ENCODE data around the gene RXRB. TPM values are rescaled to one million over a fixed set of nuclear protein-coding genes. Genes with fewer than 3 reads are reported as not detected.
A peak's percentile ranks its signal among the peaks of the same experiment; 100 is the strongest.

Gene RXRB
- total and polyA plus RNA-seq, 10 of the 15 experiments (the other 5 are each of a cell fraction or from before 2014, with no cell fraction given): 0.71 to 35.0 (median 20.4) TPM

GRCh38 chr6:33170176-33171015 is 30.1 kb downstream of the RXRB start:
- WGBS (ENCODE audit: insufficient coverage, insufficient replicate concordance, low lambda C conversion rate, missing lambda C conversion rate): 2% methylated on average over 9 of the region's 9 CpGs
- intact Hi-C loops (cut with micrococcal nuclease; ENCODE audit: unreplicated experiment) (no loop called here), in situ Hi-C loops (cut with MboI) (no loop called here)
- RAD21 ChIA-PET (ENCODE audit: unreplicated experiment): interaction anchor here (0.9 to 1.0 kb wide), 2 partner anchors 29 to 79 kb away, joined by 3 to 4 read pairs; no protein-coding TSS in a partner anchor
- Histone ChIP-seq H3K27ac (ENCODE audit: control insufficient read depth, insufficient read depth) (no peak overlapping the region), H4K20me1 (ENCODE audit: control insufficient read depth, insufficient read depth) (no peaks in the 10 kb centered on the region), H2AFZ (ENCODE audit: control insufficient read depth, low read depth, low read length) (no peak overlapping the region), H3K79me2 (ENCODE audit: control insufficient read depth, insufficient read depth, low read length) (no peaks in the 10 kb centered on the region), H3K4me3 (no peak overlapping the region), H3K4me2 (ENCODE audit: control insufficient read depth, insufficient read depth) (no peak overlapping the region), H3K9me3 (replicated peaks; ENCODE audit: control insufficient read depth, insufficient read depth, low read length) (no peaks in the 10 kb centered on the region), H3K36me3 (ENCODE audit: control insufficient read depth in 2 of 2, insufficient read depth in 2 of 2, low read length in 1 of 2) (no peaks in the 10 kb centered on the region), H3K27me3 (replicated peaks in 1 of 2; ENCODE audit: control insufficient read depth in 2 of 2, insufficient read depth in 2 of 2, low read length in 1 of 2) (no peaks in the 10 kb centered on the region), H3K4me1 (ENCODE audit: control insufficient read depth, insufficient read depth, low read length) (no peaks in the 10 kb centered on the region; the same call in 1 of the 2 replicates), H3K9ac (ENCODE audit: control insufficient read depth, insufficient read depth, low read length) (no peak overlapping the region)
- POLR2A ChIA-PET: interaction anchor here (0.6 to 1.5 kb wide), 5 partner anchors 28 to 154 kb away, joined by 3 to 11 read pairs (median 4); partner anchors contain the start of gene HLA-DPB1
- ATAC-seq: peak; percentile 74
- SMC1A ChIA-PET (ENCODE audit: uncharacterized antibody, unreplicated experiment): interaction anchor here (0.9 to 1.4 kb wide), 3 partner anchors 27 to 54 kb away, joined by 3 read pairs; no protein-coding TSS in a partner anchor
- no peak for FAIRE-seq
- BruUV-seq (replicated peaks): no TSS peak
- peak; percentile 42 for DNase-seq (ENCODE audit: low read depth, low spot score)
- CTCF ChIA-PET: interaction anchor here (0.7 to 6.0 kb wide), 7 partner anchors 10 to 167 kb away, joined by 3 to 58 read pairs (median 6); no protein-coding TSS in a partner anchor
- TF ChIP-seq SRF (IDR thresholded peaks at IDR 0.05; ENCODE audit: low read depth in 2 of 2, low read length in 2 of 2) (no peak), NRF1 (conservative IDR thresholded peaks at IDR 0.05; ENCODE audit: low read depth, low read length) (no peak), RCOR1 (conservative IDR thresholded peaks at IDR 0.05; ENCODE audit: low read depth, low read length) (no peak), SMARCA5 (IDR thresholded peaks at IDR 0.05) (no peak), YBX1 (IDR thresholded peaks at IDR 0.05) (peak; percentile 97), NFYB (IDR thresholded peaks at IDR 0.05; ENCODE audit: insufficient read depth, low read depth, low read length) (no peak), PKNOX1 (IDR thresholded peaks at IDR 0.05) (no peak), CREM (IDR thresholded peaks at IDR 0.05; ENCODE audit: low read depth) (no peak), IKZF1 (conservative IDR thresholded peaks at IDR 0.05) (peak; percentile 48), ATF7 (IDR thresholded peaks at IDR 0.05; ENCODE audit: low read depth) (peak; percentile 50; the same call in 1 of the 2 replicates), TCF12 (IDR thresholded peaks at IDR 0.05; ENCODE audit: low read depth, low read length) (peak; percentile 76; the same call in 1 of the 2 replicates), GABPA (IDR thresholded peaks at IDR 0.05; ENCODE audit: low read depth) (no peak), ZBTB4 (CRISPR knock-in tag; IDR thresholded peaks at IDR 0.05) (no peak), KLF5 (IDR thresholded peaks at IDR 0.05; ENCODE audit: partially characterized antibody) (no peak), TAF1 (IDR thresholded peaks at IDR 0.05; ENCODE audit: borderline replicate concordance, low read depth, low read length) (no peak), DPF2 (IDR thresholded peaks at IDR 0.05) (peak; percentile 50), WRNIP1 (IDR thresholded peaks at IDR 0.05; ENCODE audit: borderline replicate concordance, low read depth, low read length) (no peak), JUND (IDR thresholded peaks at IDR 0.05; ENCODE audit: low read depth, low read length) (peak; percentile 34; the same call in 1 of the 2 replicates), LARP7 (IDR thresholded peaks at IDR 0.05) (no peak), TBL1XR1 (IDR thresholded peaks at IDR 0.05; ENCODE audit: low read depth, low read length) (no peak), MTA3 (IDR thresholded peaks at IDR 0.05; ENCODE audit: borderline replicate concordance, low read length) (no peak)

Data from GM12878 (cell line).